ENCODE data around the gene LRRC1. TPM values are rescaled to one million over a fixed set of nuclear protein-coding genes. Genes with fewer than 3 reads are reported as not detected.

Gene LRRC1
- total and polyA plus RNA-seq, 3 experiments from 2014 or later: 1.6 to 2.5 (median 2.4) TPM

DNA sequence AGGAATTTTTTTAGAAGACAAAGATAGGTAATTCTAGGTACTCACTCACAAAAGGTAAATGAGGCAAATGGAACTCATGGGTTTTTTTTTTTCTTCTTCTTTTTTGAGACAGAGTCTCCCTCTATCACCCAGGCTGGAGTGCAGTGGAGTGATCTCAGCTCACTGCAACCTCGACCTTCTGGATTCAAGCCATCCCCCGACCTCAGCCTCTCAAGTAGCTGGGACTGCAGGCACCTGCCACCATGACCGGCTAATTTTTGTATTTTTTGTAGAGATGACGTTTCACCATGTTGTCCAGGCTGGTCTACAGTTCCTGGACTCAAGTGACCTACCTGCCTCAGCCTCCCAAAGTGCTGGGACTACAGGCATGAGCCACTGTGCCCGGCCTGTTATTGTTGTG lies 126.1 kb downstream of the LRRC1 start:
- Mint-ChIP-seq H3K4me3 (no peak overlapping the region), H3K36me3 (peaks cover 12 to 20% (median 14%) of the 10 kb centered on the region in 3 donors), H3K9me3 (no peaks in the 10 kb centered on the region), H3K4me1 (no peaks in the 10 kb centered on the region), H3K27ac (no peak overlapping the region), H3K27me3 (no peaks in the 10 kb centered on the region)
- no peaks in the 10 kb centered on the region for H3K4me1 ChIP-seq (ENCODE audit: insufficient read depth, low read length)
- ChIA-PET CTCF (no interaction called here), POLR2A (no interaction called here)
- no peaks in the 10 kb centered on the region for H3K27me3 ChIP-seq (ENCODE audit: insufficient read depth, low read length, poor library complexity, severe bottlenecking)
- no peaks in the 10 kb centered on the region for H3K36me3 ChIP-seq (ENCODE audit: insufficient read depth, low read length)
- H3K27ac ChIP-seq (ENCODE audit: low read depth, low read length): no peak overlapping the region
- H3K4me3 ChIP-seq (ENCODE audit: low read length): no peak overlapping the region
- no peak for DNase-seq
- H3K9me3 ChIP-seq (ENCODE audit: low read length): no peaks in the 10 kb centered on the region

DNA sequence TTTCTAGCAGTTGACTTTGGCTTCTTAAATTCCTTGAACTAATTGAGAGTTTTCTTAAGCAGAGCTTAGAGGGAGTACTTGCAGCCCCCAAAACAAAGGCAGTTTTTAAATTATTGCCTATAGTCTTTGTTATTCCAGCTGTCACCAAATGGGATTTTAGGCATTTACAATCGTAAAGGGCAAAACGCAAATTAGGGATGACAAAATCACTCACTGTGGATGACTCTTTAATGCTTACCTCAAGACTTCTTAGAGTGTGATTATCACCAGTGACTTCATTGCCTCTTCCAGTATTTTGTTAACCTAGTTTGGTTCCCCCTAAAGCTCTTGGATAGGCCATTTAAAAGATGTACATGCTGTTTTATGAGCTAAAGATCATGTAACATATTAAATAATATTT lies 126.8 kb downstream of the LRRC1 start:
- Mint-ChIP-seq H3K4me1 (no peaks in the 10 kb centered on the region), H3K27me3 (no peaks in the 10 kb centered on the region), H3K27ac (no peak overlapping the region), H3K4me3 (no peak overlapping the region), H3K36me3 (peaks cover 12 to 20% (median 14%) of the 10 kb centered on the region in 3 donors), H3K9me3 (no peaks in the 10 kb centered on the region)
- H3K27ac ChIP-seq (ENCODE audit: low read depth, low read length): no peak overlapping the region
- H3K4me1 ChIP-seq (ENCODE audit: insufficient read depth, low read length): no peaks in the 10 kb centered on the region
- no peaks in the 10 kb centered on the region for H3K9me3 ChIP-seq (ENCODE audit: low read length)
- H3K27me3 ChIP-seq (ENCODE audit: insufficient read depth, low read length, poor library complexity, severe bottlenecking): no peaks in the 10 kb centered on the region
- DNase-seq: no peak
- ChIA-PET CTCF (no interaction called here), POLR2A (no interaction called here)
- no peak overlapping the region for H3K4me3 ChIP-seq (ENCODE audit: low read length)
- H3K36me3 ChIP-seq (ENCODE audit: insufficient read depth, low read length): no peaks in the 10 kb centered on the region

- Histone ChIP-seq H3K4me1 (ENCODE audit: insufficient read depth, low read length) (no peaks in the 10 kb centered on the region), H3K36me3 (ENCODE audit: insufficient read depth, low read length) (no peaks in the 10 kb centered on the region), H3K27ac (ENCODE audit: low read depth, low read length) (no peak overlapping the region), H3K4me3 (ENCODE audit: low read length) (no peak overlapping the region), H3K27me3 (ENCODE audit: insufficient read depth, low read length, poor library complexity, severe bottlenecking) (no peaks in the 10 kb centered on the region), H3K9me3 (ENCODE audit: low read length) (no peaks in the 10 kb centered on the region)
- ChIA-PET CTCF (no interaction called here), POLR2A (no interaction called here)
- Mint-ChIP-seq H3K27ac (no peak overlapping the region), H3K27me3 (no peaks in the 10 kb centered on the region), H3K4me1 (no peaks in the 10 kb centered on the region), H3K36me3 (peaks cover 12 to 20% (median 14%) of the 10 kb centered on the region in 3 donors), H3K9me3 (no peaks in the 10 kb centered on the region), H3K4me3 (no peak overlapping the region)
- no peak for DNase-seq
These were observed 127.8 kb downstream of the LRRC1 start for GRCh38 chr6:53922539-53922981.

- Histone ChIP-seq H3K36me3 (ENCODE audit: insufficient read depth, low read length) (no peaks in the 10 kb centered on the region), H3K4me1 (ENCODE audit: insufficient read depth, low read length) (no peaks in the 10 kb centered on the region), H3K27me3 (ENCODE audit: insufficient read depth, low read length, poor library complexity, severe bottlenecking) (no peaks in the 10 kb centered on the region), H3K9me3 (ENCODE audit: low read length) (no peaks in the 10 kb centered on the region), H3K4me3 (ENCODE audit: low read length) (no peak overlapping the region), H3K27ac (ENCODE audit: low read depth, low read length) (no peak overlapping the region)
- Mint-ChIP-seq H3K9me3 (no peaks in the 10 kb centered on the region), H3K4me1 (no peaks in the 10 kb centered on the region), H3K4me3 (no peak overlapping the region), H3K36me3 (peaks cover 12 to 20% (median 14%) of the 10 kb centered on the region in 3 donors), H3K27ac (peak overlapping the region in 1 of 8 donors; percentile 29), H3K27me3 (no peaks in the 10 kb centered on the region)
- DNase-seq: no peak
- ChIA-PET CTCF (no interaction called here), POLR2A (no interaction called here)
These were observed 129.5 kb downstream of the LRRC1 start for GRCh38 chr6:53924277-53924676.

GRCh38 chr6:53924821-53925422 lies 130.1 kb downstream of the LRRC1 start:
- Histone ChIP-seq H3K27ac (ENCODE audit: low read depth, low read length) (no peak overlapping the region), H3K9me3 (ENCODE audit: low read length) (no peaks in the 10 kb centered on the region), H3K4me3 (ENCODE audit: low read length) (no peak overlapping the region), H3K36me3 (ENCODE audit: insufficient read depth, low read length) (no peaks in the 10 kb centered on the region), H3K27me3 (ENCODE audit: insufficient read depth, low read length, poor library complexity, severe bottlenecking) (no peaks in the 10 kb centered on the region), H3K4me1 (ENCODE audit: insufficient read depth, low read length) (no peaks in the 10 kb centered on the region)
- Mint-ChIP-seq H3K27me3 (no peaks in the 10 kb centered on the region), H3K4me3 (no peak overlapping the region), H3K36me3 (peaks cover 12 to 15% (median 14%) of the 10 kb centered on the region in 3 donors), H3K9me3 (no peaks in the 10 kb centered on the region), H3K27ac (no peak overlapping the region), H3K4me1 (no peaks in the 10 kb centered on the region)
- ChIA-PET CTCF (no interaction called here), POLR2A (no interaction called here)
- DNase-seq: no peak

- H3K9me3 Mint-ChIP-seq: no peaks in the 10 kb centered on the region
- no peak overlapping the region for H3K4me3 ChIP-seq (ENCODE audit: low read length)
- no peak for DNase-seq
- no peak overlapping the region for H3K4me3 Mint-ChIP-seq
- no peaks in the 10 kb centered on the region for H3K27me3 ChIP-seq (ENCODE audit: insufficient read depth, low read length, poor library complexity, severe bottlenecking)
- POLR2A ChIA-PET: no interaction called here
- H3K27me3 Mint-ChIP-seq: no peaks in the 10 kb centered on the region
- H3K4me1 ChIP-seq (ENCODE audit: insufficient read depth, low read length): no peaks in the 10 kb centered on the region
- H3K4me1 Mint-ChIP-seq: no peaks in the 10 kb centered on the region
- CTCF ChIA-PET: no interaction called here
- no peak overlapping the region for H3K27ac ChIP-seq (ENCODE audit: low read depth, low read length)
- no peaks in the 10 kb centered on the region for H3K9me3 ChIP-seq (ENCODE audit: low read length)
- peaks cover 7 to 11% (median 10%) of the 10 kb centered on the region in 3 donors for H3K36me3 Mint-ChIP-seq
- no peaks in the 10 kb centered on the region for H3K36me3 ChIP-seq (ENCODE audit: insufficient read depth, low read length)
- H3K27ac Mint-ChIP-seq: peak overlapping the region in 1 of 8 donors; percentile 12
These were observed 131.1 kb downstream of the LRRC1 start for GRCh38 chr6:53925891-53926290.

- H3K27me3 ChIP-seq (ENCODE audit: insufficient read depth, low read length, poor library complexity, severe bottlenecking): no peaks in the 10 kb centered on the region
- no peaks in the 10 kb centered on the region for H3K36me3 ChIP-seq (ENCODE audit: insufficient read depth, low read length)
- no peaks in the 10 kb centered on the region for H3K9me3 ChIP-seq (ENCODE audit: low read length)
- DNase-seq: no peak
- H3K4me1 ChIP-seq (ENCODE audit: insufficient read depth, low read length): no peaks in the 10 kb centered on the region
- Mint-ChIP-seq H3K27ac (no peak overlapping the region), H3K4me3 (no peak overlapping the region), H3K27me3 (no peaks in the 10 kb centered on the region), H3K36me3 (peaks cover 3 to 6% (median 4%) of the 10 kb centered on the region in 3 donors), H3K9me3 (no peaks in the 10 kb centered on the region), H3K4me1 (no peaks in the 10 kb centered on the region)
- ChIA-PET CTCF (no interaction called here), POLR2A (no interaction called here)
- no peak overlapping the region for H3K27ac ChIP-seq (ENCODE audit: low read depth, low read length)
- no peak overlapping the region for H3K4me3 ChIP-seq (ENCODE audit: low read length)
These were observed 131.7 kb downstream of the LRRC1 start for GRCh38 chr6:53926505-53926904.

- DNase-seq: no peak
- CTCF ChIA-PET: no interaction called here
- Mint-ChIP-seq H3K4me1 (no peaks in the 10 kb centered on the region), H3K27me3 (no peaks in the 10 kb centered on the region), H3K4me3 (no peak overlapping the region), H3K9me3 (no peaks in the 10 kb centered on the region), H3K27ac (no peak overlapping the region), H3K36me3 (no peaks in the 10 kb centered on the region)
- Histone ChIP-seq H3K9me3 (ENCODE audit: low read length) (no peaks in the 10 kb centered on the region), H3K4me3 (ENCODE audit: low read length) (no peak overlapping the region), H3K27me3 (ENCODE audit: insufficient read depth, low read length, poor library complexity, severe bottlenecking) (no peaks in the 10 kb centered on the region), H3K36me3 (ENCODE audit: insufficient read depth, low read length) (no peaks in the 10 kb centered on the region), H3K4me1 (ENCODE audit: insufficient read depth, low read length) (no peaks in the 10 kb centered on the region), H3K27ac (ENCODE audit: low read depth, low read length) (no peak overlapping the region)
- POLR2A ChIA-PET: no interaction called here
These were observed 133.8 kb downstream of the LRRC1 start for GRCh38 chr6:53928641-53929040.

All from CD8-positive, alpha-beta memory T cell (primary cell).